HCEC 1CT (cell line): ENCODE data around the gene GMCL2.
"Not testable (repeated sequence)": the region's sequence is repeated elsewhere in the genome, so short reads cannot be mapped to it uniquely, and the experiment has no call there.

ENCODE experiments used
- DNase-seq: peaks from one replicate; pipeline ENCODE4 v3.0.0-alpha.2; 2017

The GMCL2 gene

DNA sequence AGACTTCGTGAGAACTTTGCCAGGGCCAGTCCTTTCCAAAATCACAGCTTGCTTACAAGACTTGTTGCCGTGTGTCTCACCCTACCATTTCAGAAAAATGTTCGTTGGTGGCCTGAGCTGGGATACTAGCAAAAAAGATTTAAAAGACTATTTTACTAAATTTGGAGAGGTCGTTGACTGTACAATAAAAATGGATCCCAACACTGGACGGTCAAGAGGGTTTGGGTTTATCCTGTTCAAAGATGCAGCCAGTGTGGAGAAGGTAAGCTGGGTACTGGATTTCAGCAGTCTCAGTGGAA, 18.5 kb upstream of the GMCL2 start:
- no peak for DNase-seq

GRCh38 chr5:178204935-178205748, 18.0 kb upstream of the GMCL2 start:
- peak; percentile 78 for DNase-seq

DNA sequence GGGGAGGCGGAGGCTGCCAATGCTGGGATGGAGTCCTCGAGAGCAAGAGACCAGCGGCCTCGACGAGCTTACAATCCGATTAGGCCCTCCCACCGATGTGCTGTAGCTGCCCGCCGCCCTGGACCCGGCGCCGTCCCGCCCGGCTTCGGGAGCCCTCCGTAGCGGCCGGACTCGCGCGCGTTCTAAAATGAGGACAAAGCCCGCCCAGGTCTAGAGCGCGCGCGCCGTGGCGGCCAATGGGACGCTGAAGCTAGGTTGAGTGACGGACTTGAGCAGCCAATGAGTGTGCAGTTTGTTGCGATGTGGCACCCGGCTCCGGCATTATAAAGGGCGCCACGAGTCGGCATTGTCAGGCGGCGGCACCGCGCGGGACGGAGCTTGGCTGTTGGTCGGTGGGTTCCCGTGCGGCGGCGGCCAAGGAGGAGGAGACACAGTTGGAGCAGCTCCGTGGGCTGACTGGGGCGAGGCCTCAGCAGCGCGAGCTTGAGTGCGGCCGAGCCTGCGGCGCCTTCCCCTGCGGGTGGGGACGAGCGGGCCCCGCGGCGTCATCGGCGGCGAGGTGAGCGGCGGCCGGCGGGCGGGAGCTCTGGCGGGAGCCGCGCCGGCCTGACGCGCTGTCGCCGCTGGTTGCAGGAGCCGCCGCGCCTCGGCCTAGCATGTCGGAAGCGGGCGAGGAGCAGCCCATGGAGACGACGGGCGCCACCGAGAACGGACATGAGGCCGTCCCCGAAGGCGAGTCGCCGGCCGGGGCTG, 17.2 kb upstream of the GMCL2 start, which contains the start of gene HNRNPAB:
HNRNPAB (plus strand) TSS at position 352 of the 753 bp plus-strand sequence; CDS start at position 657, 305 bp downstream.
- peak; percentile 92 for DNase-seq

- DNase-seq = no peak
These were observed 16.6 kb upstream of the GMCL2 start for GRCh38 chr5:178203670-178204181.

- no peak for DNase-seq
These were observed 15.4 kb upstream of the GMCL2 start for GRCh38 chr5:178202541-178202940.

DNA sequence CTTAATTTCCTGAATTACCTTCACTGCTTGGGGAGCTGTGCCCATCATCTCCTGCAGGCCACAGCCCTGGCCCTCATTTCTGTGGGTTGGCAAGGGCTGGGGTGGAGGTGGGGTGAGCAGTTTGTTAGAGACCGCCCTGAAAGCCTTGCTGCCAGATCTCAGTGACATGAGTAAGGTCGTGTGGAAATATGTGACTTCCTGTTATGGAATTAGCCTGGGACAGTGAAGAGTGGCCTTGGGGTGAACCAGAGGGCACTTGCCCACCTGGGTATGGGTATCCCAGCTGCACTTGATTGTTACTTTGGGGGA, 14.7 kb upstream of the GMCL2 start:
- DNase-seq = no peak

- DNase-seq = peak; percentile 34
These were observed 14.2 kb upstream of the GMCL2 start for GRCh38 chr5:178201221-178201926.

GRCh38 chr5:178199581-178200434, 12.6 kb upstream of the GMCL2 start:
- no peak for DNase-seq

DNA sequence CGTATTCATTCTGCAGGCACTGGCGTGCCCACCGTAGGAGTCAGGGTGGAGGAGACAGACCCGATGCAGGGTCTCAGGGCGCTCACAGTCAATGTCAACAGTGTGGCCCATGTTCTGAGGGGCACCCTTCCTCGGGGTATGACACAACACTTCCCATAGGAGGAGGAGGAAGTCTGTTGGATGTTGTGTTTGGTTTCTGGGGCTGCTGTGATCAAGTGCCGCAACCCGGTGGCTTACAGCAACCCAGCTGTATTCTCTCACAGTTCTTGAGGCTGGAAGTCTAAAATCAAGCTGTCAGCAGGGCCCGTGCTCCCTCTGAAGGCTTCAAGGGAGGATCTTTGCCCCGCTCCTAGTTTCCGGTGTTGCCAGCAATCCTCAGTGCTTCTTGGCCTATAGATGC, 11.5 kb upstream of the GMCL2 start:
- no peak for DNase-seq

GRCh38 chr5:178198151-178198550, 11.0 kb upstream of the GMCL2 start:
- not testable (repeated sequence) for DNase-seq

- no peak for DNase-seq
These were observed 9.8 kb upstream of the GMCL2 start for GRCh38 chr5:178196986-178197385.

DNA sequence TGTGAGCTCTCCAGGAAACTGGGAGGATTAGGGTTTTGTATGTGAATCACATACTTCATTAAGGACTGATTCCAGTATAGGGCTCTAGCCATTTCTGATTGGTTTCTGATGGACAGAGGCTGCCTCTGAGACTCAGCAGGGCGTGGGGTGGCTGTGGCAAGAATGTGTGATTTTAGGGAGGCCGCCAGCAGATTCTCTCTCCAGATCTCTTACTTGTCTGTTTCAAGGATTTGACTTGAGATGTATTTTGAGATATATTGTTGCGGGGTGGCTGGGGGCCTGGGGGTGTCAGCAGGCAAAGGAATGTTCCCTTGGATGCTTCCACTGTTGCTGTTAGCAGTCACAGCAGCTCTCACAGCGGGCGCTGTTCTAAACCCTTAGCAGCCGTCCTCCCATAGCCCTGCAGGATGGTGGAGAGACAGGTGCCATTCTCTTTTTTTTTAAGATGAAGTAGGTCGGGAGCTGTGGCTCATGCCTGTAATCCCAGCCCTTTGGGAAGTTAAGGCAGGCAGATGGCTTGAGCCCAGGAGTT, 9.2 kb upstream of the GMCL2 start:
- DNase-seq = no peak

GRCh38 chr5:178194026-178194425, 6.9 kb upstream of the GMCL2 start:
- DNase-seq = no peak

DNA sequence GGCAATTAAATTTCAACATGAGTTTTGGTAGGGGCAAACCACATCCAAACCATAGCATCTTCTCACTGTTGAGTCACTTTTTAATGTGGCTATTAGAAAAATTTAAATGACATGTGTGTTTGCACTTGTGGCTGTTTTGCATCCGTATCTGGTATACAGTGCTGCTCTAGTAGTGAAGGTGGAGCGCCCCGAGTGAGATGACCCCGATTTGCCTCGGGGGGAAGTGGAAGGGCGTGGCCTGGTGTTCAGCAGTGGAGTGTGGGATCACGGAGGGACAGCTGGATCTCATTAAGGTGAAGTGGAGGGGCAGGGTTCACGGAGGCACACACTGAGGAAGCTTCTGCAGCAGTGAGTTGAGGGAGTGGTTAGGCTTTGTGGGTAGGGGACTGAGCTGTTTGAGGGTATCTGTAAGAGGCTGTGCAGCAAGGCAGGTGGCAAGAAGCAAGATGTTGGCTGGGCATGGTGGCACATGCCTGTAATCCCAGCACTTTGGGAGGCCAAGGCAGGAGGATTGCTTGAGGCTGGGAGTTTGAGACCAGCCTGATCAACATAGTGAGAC, 6.2 kb upstream of the GMCL2 start:
- no peak for DNase-seq

DNA sequence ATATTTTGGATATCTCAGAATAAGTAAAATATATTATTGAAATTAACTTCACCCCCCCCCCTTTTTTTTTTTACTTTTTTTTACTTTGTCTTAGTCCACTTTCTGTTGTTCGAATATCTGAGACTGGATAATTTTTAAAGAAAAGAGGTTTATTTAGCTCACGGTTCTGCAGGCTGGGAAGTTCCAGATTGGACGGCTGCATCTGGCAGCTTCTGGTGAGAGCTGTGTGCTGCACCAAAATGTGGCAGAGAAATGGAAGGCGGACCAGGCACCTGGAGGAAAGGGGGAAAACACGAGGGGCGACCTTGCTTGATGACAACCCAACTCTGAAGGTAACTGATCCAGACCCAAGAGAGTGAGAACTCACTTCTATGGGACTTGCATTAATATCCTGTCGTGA, 5.6 kb upstream of the GMCL2 start:
- DNase-seq = no peak

GRCh38 chr5:178192244-178192643, 5.1 kb upstream of the GMCL2 start:
- DNase-seq = no peak

DNA sequence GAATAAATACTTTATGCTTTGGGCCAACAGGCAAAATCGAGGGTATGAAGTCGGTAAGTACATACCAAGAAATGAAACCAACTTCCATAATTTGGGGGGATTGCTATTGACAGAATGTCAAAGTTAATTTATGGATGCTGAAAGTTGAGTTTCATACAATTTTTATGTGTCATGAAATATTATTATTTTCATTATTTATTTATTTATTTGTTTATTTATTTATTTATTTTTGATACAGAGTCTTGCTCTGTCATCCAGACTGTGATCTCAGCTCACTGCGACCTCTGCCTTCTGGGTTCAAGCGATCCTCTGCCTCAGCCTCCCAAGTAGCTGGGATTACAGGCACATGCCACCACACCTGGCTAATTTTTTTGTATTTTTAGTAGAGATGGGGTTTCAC, 4.5 kb upstream of the GMCL2 start:
- no peak for DNase-seq

DNA sequence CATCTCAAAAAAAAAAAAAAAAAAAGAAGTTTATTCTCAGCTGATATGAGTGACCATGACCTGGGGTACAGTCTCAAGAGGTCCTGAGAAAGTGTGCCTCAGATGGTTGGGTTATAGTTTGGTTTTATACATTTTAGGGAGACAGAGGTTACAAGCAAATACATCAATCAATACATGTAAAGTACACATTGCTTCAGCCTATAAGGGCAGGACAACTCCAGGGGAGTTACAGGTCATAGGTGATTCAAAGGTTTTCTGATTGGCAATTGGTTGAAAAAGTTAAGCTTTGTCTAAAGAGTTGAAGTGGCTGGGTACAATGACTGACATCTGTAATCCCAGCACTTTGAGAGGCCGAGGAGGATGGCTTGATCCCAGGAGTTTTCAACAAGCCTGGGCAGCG, 2.3 kb upstream of the GMCL2 start:
- no peak for DNase-seq

DNA sequence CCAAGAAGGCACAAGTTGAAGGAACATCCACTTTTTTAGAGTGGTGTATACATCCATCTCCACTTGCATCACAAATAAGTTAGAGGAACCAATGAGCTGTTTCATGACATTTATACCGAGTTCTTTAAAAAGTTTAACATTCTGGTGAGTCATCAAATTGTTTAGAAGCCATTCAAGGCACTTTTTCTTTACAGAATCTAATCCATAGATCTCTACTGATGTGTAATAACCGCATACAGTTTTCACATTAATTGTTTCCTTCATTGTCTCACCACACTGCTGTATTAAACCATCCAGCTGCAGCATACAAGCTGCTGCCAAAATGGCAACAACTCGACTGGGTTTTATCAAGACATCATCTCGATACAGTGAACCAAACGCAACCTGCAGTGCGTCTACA, 744 bp downstream of the GMCL2 start:
- peak; percentile 26 for DNase-seq

DNA sequence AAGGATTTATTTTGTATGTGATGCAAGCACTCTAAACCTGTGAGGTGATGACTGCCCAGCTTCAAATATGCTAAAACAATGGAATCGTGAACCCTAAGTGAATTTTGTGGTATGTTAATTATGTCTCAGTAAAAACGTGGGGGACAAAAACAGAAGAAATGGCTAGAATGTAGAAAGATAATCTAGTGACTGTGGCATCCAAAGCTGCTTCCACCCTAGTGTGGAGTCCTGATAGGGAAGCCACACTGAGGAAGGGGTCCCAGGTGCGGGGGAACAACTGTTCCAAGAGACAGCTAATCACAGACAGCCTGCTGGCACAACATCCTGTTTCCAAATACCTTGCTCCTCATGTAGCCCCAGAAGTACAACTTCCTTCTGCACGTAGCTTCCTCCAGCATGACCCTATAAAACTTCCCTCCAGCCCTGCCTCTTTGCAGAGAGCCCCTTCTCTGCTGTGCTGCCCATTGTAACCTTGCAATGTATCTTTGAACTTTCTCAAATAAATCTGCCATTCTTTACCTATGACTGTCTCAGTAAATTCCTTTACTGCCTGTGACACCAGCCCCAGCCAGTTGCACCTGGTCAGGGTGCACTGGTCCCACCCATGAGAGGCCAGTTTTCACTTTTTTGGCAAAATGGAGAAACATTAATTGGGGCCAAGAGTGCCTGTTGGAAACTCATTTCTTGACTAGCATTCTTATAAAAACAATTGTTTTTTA, 4.9 kb downstream of the GMCL2 start:
- no peak for DNase-seq

DNA sequence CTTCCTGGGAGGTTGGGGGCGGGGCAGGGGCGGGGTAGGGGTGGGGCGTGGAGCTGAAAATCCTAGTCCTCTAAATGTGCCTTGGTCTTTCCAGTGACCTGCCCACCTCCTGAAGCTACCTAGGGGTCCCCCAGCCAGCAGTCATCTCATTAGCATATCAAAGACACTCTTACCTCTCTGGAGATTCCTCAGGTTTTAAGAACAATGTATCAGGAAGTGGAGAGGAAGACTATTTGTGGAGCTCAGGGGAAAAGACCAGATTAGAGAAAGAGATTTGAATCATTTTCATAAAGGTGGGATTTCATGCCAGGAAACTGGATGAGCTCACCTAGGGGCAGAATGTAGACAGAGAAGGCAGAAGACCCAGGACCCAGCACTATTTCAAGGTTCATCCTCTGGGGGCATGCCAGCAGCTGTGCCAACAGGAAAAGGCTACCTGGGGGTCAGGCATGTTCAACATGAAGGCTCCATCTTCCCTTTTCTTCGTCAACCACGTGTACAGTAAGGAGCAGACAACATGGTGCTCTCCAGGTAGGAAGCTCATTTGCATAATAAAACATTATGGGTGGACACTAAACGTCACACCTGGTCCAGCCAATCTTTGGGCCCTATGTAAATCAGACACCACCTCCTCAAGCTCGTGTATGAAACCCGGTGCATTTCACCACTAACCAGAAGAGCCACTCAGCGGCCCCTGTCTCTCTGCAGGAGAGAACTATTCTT, 6.9 kb downstream of the GMCL2 start:
- DNase-seq = no peak
